Right lobe of liver (tissue), 4 donors: ENCODE data around the gene SART3.
"Not testable (repeated sequence)": the region's sequence is repeated elsewhere in the genome, so short reads cannot be mapped to it uniquely, and the experiment has no call there.

Source experiments
- POLR2A ChIP-seq: fragments of 450-650 bp; IDR thresholded peaks from one replicate; pipeline ENCODE4 v1.6.1; 2017; ENCODE audit warnings: antibody characterized with exemption, mild to moderate bottlenecking
- TF ChIP-seq, protein P1 (sequence below), 4 donors: fragments of 200-600 bp in 3 of 4; fragments of 450-650 bp in 1 of 4; IDR thresholded peaks; one replicate each; pipeline versions ENCODE4 v1.5.1 to v1.8.0; 2016 to 2022; ENCODE audit warnings: antibody characterized with exemption in 4 of 4, mild to moderate bottlenecking in 2 of 4
- donor health status: DM: no; HTN: no; CAD: no.
- donor health status: DM: no; HTN: no; CAD: no.
- donor health status: DM: no; HTN: yes; CAD: no.

DNA sequence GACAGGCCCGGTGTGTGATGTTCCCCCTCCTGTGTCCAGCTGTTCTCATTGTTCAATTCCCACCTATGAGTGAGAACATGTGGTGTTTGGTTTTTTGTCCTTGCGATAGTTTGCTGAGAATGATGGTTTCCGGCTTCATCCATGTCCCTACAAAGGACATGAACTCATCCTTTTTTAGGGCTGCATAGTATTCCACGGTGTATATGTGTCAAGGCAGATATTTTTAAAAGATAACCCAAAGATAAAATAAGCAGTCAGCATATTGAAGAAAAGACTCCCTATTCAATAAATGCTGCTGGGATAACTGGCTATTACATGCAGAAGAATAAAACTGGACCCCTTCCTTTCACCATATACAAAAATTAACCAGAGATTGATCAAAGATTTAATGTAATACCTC is 73.9 kb downstream of the SART3 start:
- TF ChIP-seq, protein P1, sequence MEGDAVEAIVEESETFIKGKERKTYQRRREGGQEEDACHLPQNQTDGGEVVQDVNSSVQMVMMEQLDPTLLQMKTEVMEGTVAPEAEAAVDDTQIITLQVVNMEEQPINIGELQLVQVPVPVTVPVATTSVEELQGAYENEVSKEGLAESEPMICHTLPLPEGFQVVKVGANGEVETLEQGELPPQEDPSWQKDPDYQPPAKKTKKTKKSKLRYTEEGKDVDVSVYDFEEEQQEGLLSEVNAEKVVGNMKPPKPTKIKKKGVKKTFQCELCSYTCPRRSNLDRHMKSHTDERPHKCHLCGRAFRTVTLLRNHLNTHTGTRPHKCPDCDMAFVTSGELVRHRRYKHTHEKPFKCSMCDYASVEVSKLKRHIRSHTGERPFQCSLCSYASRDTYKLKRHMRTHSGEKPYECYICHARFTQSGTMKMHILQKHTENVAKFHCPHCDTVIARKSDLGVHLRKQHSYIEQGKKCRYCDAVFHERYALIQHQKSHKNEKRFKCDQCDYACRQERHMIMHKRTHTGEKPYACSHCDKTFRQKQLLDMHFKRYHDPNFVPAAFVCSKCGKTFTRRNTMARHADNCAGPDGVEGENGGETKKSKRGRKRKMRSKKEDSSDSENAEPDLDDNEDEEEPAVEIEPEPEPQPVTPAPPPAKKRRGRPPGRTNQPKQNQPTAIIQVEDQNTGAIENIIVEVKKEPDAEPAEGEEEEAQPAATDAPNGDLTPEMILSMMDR (IDR thresholded peaks at IDR 0.05): not testable (repeated sequence)
- not testable (repeated sequence) for TF ChIP-seq POLR2A
